ENCODE results near the gene CFAP73.

Gene CFAP73

GRCh38 chr12:113105606-113106271, 43.8 kb upstream of the CFAP73 start:
- no peak overlapping the region for H3K4me3 ChIP-seq (ENCODE audit: low read depth, low read length)
- TF ChIP-seq CTCF (IDR thresholded peaks at IDR 0.05; ENCODE audit: insufficient read depth, low read length, missing control alignments) = no peak
- DNase-seq (ENCODE audit: low read depth, low spot score) = no peak
- CTCF ChIA-PET = no interaction called here
- POLR2A ChIA-PET = no interaction called here

GRCh38 chr12:113106361-113106760, 43.2 kb upstream of the CFAP73 start:
- DNase-seq (ENCODE audit: low read depth, low spot score) = no peak
- CTCF ChIA-PET = no interaction called here
- POLR2A ChIA-PET = no interaction called here
- TF ChIP-seq CTCF (IDR thresholded peaks at IDR 0.05; ENCODE audit: insufficient read depth, low read length, missing control alignments) = no peak
- H3K4me3 ChIP-seq (ENCODE audit: low read depth, low read length) = no peak overlapping the region

GRCh38 chr12:113108308-113108707, 41.2 kb upstream of the CFAP73 start:
- ChIA-PET CTCF (no interaction called here), POLR2A (no interaction called here)
- TF ChIP-seq CTCF (IDR thresholded peaks at IDR 0.05; ENCODE audit: insufficient read depth, low read length, missing control alignments) = no peak
- H3K4me3 ChIP-seq (ENCODE audit: low read depth, low read length) = no peak overlapping the region
- DNase-seq (ENCODE audit: low read depth, low spot score) = no peak

- TF ChIP-seq CTCF (IDR thresholded peaks at IDR 0.05; ENCODE audit: insufficient read depth, low read length, missing control alignments) = no peak
- ChIA-PET CTCF (no interaction called here), POLR2A (no interaction called here)
- H3K4me3 ChIP-seq (ENCODE audit: low read depth, low read length) = no peak overlapping the region
- DNase-seq (ENCODE audit: low read depth, low spot score) = no peak
Observed at GRCh38 chr12:113109360-113109759, 40.2 kb upstream of the CFAP73 start.

- no peak overlapping the region for H3K4me3 ChIP-seq (ENCODE audit: low read depth, low read length)
- no peak for DNase-seq (ENCODE audit: low read depth, low spot score)
- ChIA-PET CTCF (interaction anchor here (0.5 kb wide), 1 partner anchor 85 kb away, joined by 3 read pairs; no protein-coding TSS in a partner anchor), POLR2A (no interaction called here)
- no peak for TF ChIP-seq CTCF (IDR thresholded peaks at IDR 0.05; ENCODE audit: insufficient read depth, low read length, missing control alignments)
Observed at GRCh38 chr12:113109872-113110599, 39.5 kb upstream of the CFAP73 start.

- POLR2A ChIA-PET = no interaction called here
- DNase-seq (ENCODE audit: low read depth, low spot score) = no peak
- H3K4me3 ChIP-seq (ENCODE audit: low read depth, low read length) = no peak overlapping the region
- no peak for TF ChIP-seq CTCF (IDR thresholded peaks at IDR 0.05; ENCODE audit: insufficient read depth, low read length, missing control alignments)
- CTCF ChIA-PET = interaction anchor here (0.8 kb wide), 1 partner anchor 38 kb away, joined by 3 read pairs; no protein-coding TSS in a partner anchor
Observed at GRCh38 chr12:113111247-113111646, 38.3 kb upstream of the CFAP73 start.

Data from AG04449 (cell line).